ENCODE measurements around the gene PIEZO2.
"Not testable (repeated sequence)": the region's sequence is repeated elsewhere in the genome, so short reads cannot be mapped to it uniquely, and the experiment has no call there.

The PIEZO2 gene

DNA sequence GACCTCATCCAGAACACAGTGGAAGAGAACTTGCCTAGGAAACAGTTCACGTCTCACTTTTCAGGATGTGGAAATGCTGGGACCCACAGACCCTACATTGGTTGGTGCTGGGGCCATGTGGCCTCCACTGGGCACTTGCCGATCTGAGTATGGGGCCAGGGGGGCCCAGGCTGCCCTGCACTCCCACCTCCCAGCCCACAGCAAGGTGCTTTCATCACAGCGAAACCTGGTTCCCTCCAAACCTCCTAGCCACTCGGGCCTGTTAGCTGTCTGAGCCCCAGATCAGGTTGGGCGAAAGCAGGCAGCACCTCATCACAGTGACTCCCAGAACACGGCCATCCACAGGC is 510.9 kb downstream of the PIEZO2 start:
- not testable (repeated sequence) for DNase-seq (ENCODE audit: low read depth in 2 of 2, low spot score in 1 of 2)

GRCh38 chr18:10637858-10638538 is 511.4 kb downstream of the PIEZO2 start:
- not testable (repeated sequence) for DNase-seq (ENCODE audit: low read depth in 2 of 2, low spot score in 1 of 2)

DNA sequence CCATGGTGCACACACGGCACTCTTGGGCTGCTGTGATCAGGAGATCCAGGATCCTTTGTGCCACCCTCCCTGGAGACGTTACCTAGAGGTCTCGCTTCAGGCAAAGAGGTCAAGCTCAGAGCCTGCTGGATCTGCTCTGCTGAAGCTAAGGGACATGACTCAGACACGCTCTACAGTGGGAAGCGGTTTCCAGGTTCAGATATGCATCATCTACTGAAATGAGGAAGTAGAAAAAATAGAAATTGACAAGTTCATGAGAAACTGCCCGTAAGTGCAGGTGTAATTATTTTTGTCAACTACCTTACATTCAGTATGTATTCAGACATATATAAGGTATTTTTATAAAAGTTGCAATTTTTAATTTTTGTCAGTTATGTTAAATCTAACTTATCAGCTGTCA is 520.3 kb downstream of the PIEZO2 start:
- not testable (repeated sequence) for DNase-seq (ENCODE audit: low read depth in 2 of 2, low spot score in 1 of 2)

GRCh38 chr18:10626606-10627213 is 522.7 kb downstream of the PIEZO2 start:
- not testable (repeated sequence) for DNase-seq (ENCODE audit: low read depth in 2 of 2, low spot score in 1 of 2)

- not testable (repeated sequence) for DNase-seq (ENCODE audit: low read depth in 2 of 2, low spot score in 1 of 2)
Observed at GRCh38 chr18:10623606-10624005, 525.8 kb downstream of the PIEZO2 start.

GRCh38 chr18:10622982-10623381 is 526.4 kb downstream of the PIEZO2 start:
- DNase-seq (ENCODE audit: low read depth in 2 of 2, low spot score in 1 of 2), result not testable (repeated sequence)

DNA sequence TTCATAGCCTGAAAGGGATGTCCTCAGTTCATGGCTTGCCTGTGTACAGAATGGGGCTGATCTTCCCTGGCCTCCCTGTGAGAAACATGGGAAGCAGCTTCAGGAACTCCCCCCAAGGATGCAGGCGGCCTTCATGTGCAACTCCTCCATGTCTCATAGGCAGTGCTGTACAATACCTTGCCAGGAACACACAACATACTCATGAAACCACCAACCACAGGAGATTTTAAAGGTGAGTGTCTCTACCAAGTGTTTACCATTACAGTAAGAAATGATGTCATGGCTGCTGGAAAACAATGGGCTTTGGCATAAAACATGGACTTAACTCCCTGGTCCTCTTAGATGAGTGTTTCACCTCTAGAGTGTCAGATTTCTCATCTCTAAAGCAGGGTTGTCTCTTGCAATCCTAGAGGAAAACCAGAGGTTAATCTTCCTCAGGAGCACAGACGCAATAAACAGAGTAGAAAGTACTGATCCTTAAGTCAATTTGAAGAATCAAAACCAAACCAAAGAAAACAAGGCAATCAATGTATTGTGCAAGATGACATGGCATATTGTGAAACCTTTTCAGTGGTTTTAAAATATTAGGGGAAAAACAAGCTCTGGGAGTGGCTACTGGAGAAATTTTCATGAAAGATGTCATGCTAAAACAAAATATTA is 528.6 kb downstream of the PIEZO2 start:
- not testable (repeated sequence) for DNase-seq (ENCODE audit: low read depth in 2 of 2, low spot score in 1 of 2)
